K562 (cell line): ENCODE measurements around the gene NRXN2. TPM values are rescaled to one million over a fixed set of nuclear protein-coding genes. Genes with fewer than 3 reads are reported as not detected.

Experiments
- ASH1L ChIP-seq: fragments of 450-650 bp; IDR thresholded peaks from 2 replicates; pipeline ENCODE4 v1.6.1; 2018; ENCODE audit warnings: borderline replicate concordance, mild to moderate bottlenecking, low read depth; ENCODE audit not compliant: partially characterized antibody
- CBX3 ChIP-seq, 2 experiments: IDR thresholded peaks; 1 replicate in 1 of 2; 2 replicates in 1 of 2; pipeline ENCODE4 v1.6.1; 2012; ENCODE audit warnings: inconsistent platforms in 2 of 2, low read length in 2 of 2, borderline replicate concordance in 1 of 2, control low read depth in 1 of 2
- CREB5 ChIP-seq: fragments of 250-450 bp; sonication (Bioruptor Pico); IDR thresholded peaks from 2 replicates; pipeline ENCODE4 v1.5.0; 2020; ENCODE audit warnings: mild to moderate bottlenecking
- FOXP1 ChIP-seq: sonication (generic); formaldehyde crosslinking; IDR thresholded peaks from 2 replicates; pipeline ENCODE4 v1.8.0; 2022; ENCODE audit warnings: mild to moderate bottlenecking, missing genetic modification reagents
- FUS ChIP-seq: fragments of 200-400 bp; formaldehyde crosslinking; optimal IDR thresholded peaks from 2 replicates; pipeline ENCODE3; 2017; ENCODE audit warnings: low read depth, low read length
- HNRNPH1 ChIP-seq: fragments of 200-400 bp; formaldehyde crosslinking; optimal IDR thresholded peaks from 2 replicates; pipeline ENCODE3; 2017; ENCODE audit warnings: low read depth, mild to moderate bottlenecking, low read length, moderate library complexity
- MTF1 ChIP-seq: fragments of 250-450 bp; sonication (Bioruptor Pico); IDR thresholded peaks from 2 replicates; pipeline ENCODE4 v1.9.0; 2021; ENCODE audit warnings: moderate library complexity, mild to moderate bottlenecking, inconsistent platforms, borderline replicate concordance
- NBN ChIP-seq: fragments of 450-650 bp; IDR thresholded peaks from 2 replicates; pipeline ENCODE4 v1.6.1; 2016; ENCODE audit warnings: low read depth, mild to moderate bottlenecking
- PATZ1 ChIP-seq: fragments of 250-450 bp; sonication (Bioruptor Pico); IDR thresholded peaks from 2 replicates; pipeline ENCODE4 v1.5.0; 2020; ENCODE audit warnings: mild to moderate bottlenecking, borderline replicate concordance
- POLR2AphosphoS5 ChIP-seq: IDR thresholded peaks from 2 replicates; pipeline ENCODE4 v1.6.1; 2011; ENCODE audit warnings: mild to moderate bottlenecking, low read depth, low read length, moderate library complexity; ENCODE audit not compliant: control insufficient read depth, insufficient read depth
- RBM25 ChIP-seq: fragments of 200-400 bp; formaldehyde crosslinking; IDR thresholded peaks from 2 replicates; pipeline ENCODE4 v1.6.1; 2018; ENCODE audit warnings: low read length, low read depth, moderate library complexity; ENCODE audit not compliant: severe bottlenecking
- RBM39 ChIP-seq: fragments of 200-400 bp; formaldehyde crosslinking; optimal IDR thresholded peaks from 2 replicates; pipeline ENCODE3; 2018; ENCODE audit warnings: low read depth, low read length
- RERE ChIP-seq: sonication (generic); formaldehyde crosslinking; IDR thresholded peaks from 2 replicates; pipeline ENCODE4 v1.8.0; 2023; ENCODE audit warnings: missing genetic modification reagents, mild to moderate bottlenecking, borderline replicate concordance
- SIN3A ChIP-seq, 2 experiments: fragments of 150-350 bp in 1 of 2; IDR thresholded peaks; 2 replicates each; pipeline ENCODE4 v1.6.1; 2011 to 2016; ENCODE audit warnings: borderline replicate concordance in 2 of 2, low read depth in 2 of 2, low read length in 2 of 2, mild to moderate bottlenecking in 2 of 2, moderate library complexity in 2 of 2; ENCODE audit not compliant: control insufficient read depth in 1 of 2
- SREBF2 ChIP-seq: sonication (generic); formaldehyde crosslinking; IDR thresholded peaks from 2 replicates; pipeline ENCODE4 v1.4.0; 2020; ENCODE audit warnings: mild to moderate bottlenecking, missing genetic modification reagents
- TAL1 ChIP-seq: fragments of 450-650 bp; IDR thresholded peaks from 2 replicates; pipeline ENCODE4 v1.6.1; 2016; ENCODE audit warnings: mild to moderate bottlenecking
- THRAP3 ChIP-seq: fragments of 450-650 bp; IDR thresholded peaks from 2 replicates; pipeline ENCODE4 v1.6.1; 2016; ENCODE audit warnings: mild to moderate bottlenecking, inconsistent platforms, borderline replicate concordance
- ZNF174 ChIP-seq: fragments of 250-450 bp; sonication (Bioruptor Pico); IDR thresholded peaks from 2 replicates; pipeline ENCODE4 v1.4.0; 2020; ENCODE audit warnings: mild to moderate bottlenecking
- ZNF699 ChIP-seq: fragments of 250-450 bp; sonication (Bioruptor Pico); IDR thresholded peaks from 2 replicates; pipeline ENCODE4 v1.8.0; 2021; ENCODE audit warnings: mild to moderate bottlenecking, moderate library complexity; ENCODE audit not compliant: insufficient replicate concordance
- polyA plus RNA-seq, 8 experiments: library from polyadenylated mRNA; depleted of rRNA in 4 of 8; stranded (reverse) in 5 of 8; unstranded in 3 of 8; fragments of >200 nt; fragmentation: Nextera tagmentation in 2 of 8; fragmentation: Illumina TruSeq in 1 of 8; extraction: Ambion mirVana in 2 of 8; extraction: Trizol in 1 of 8; gene quantifications; 2 replicates each; pipeline versions ENCODE4 v1.2.1 to v1.2.3, GENCODE V29; 2011 to 2014; ENCODE audit warnings: inconsistent platforms in 1 of 8, missing spikeins in 1 of 8
- total RNA-seq, 7 experiments: library from RNA; depleted of rRNA in 6 of 7; stranded (reverse); fragments of >200 nt in 6 of 7; fragmentation: Illumina TruSeq in 2 of 7; extraction: Trizol in 2 of 7; gene quantifications; 2 replicates each; pipeline versions ENCODE4 v1.2.1 to v1.2.3, GENCODE V29; 2011 to 2021; ENCODE audit warnings: low replicate concordance in 1 of 7

NRXN2 gene
- total and polyA plus RNA-seq, 9 of the 15 experiments (the other 6 are each of a cell fraction or from before 2014, with no cell fraction given) = 0.07 to 0.47 (median 0.15) TPM; not detected in 4

- no peak for TF ChIP-seq PATZ1 (CRISPR knock-in tag)
- TF ChIP-seq ZNF174 = no peak
- no peak for TF ChIP-seq ZNF699 (CRISPR knock-in tag)
- TF ChIP-seq TAL1 = no peak
- TF ChIP-seq FOXP1 (CRISPR knock-in tag) = no peak
- no peak for TF ChIP-seq FUS
- TF ChIP-seq RERE (CRISPR knock-in tag) = no peak
- no peak for TF ChIP-seq HNRNPH1
- no peak for TF ChIP-seq SREBF2
- TF ChIP-seq SIN3A (IDR thresholded peaks at IDR 0.05; ENCODE audit: borderline replicate concordance in 2 of 2, control insufficient read depth in 1 of 2, low read depth in 2 of 2, low read length in 2 of 2) = no peak
- no peak for TF ChIP-seq CBX3 (IDR thresholded peaks at IDR 0.05; ENCODE audit: borderline replicate concordance in 1 of 2, low read length in 2 of 2)
- TF ChIP-seq THRAP3 = no peak
- no peak for TF ChIP-seq MTF1 (CRISPR knock-in tag)
- no peak for TF ChIP-seq CREB5 (CRISPR knock-in tag)
- peak; percentile 67 for TF ChIP-seq ASH1L
- TF ChIP-seq RBM25 = peak; percentile 100
- no peak for TF ChIP-seq POLR2AphosphoS5
- no peak for TF ChIP-seq NBN
- TF ChIP-seq RBM39 = no peak
Observed at GRCh38 chr11:64723117-64723906, at the start of gene NRXN2 (continued).
